HG03442 (cell line): ENCODE results near the gene PRMT7.
A peak's percentile ranks its signal among the peaks of the same experiment; 100 is the strongest.

ENCODE experiments used
- ATAC-seq: cut with Tn5 transposase; IDR thresholded peaks from one replicate; pipeline ENCODE4 v1.9.1; 2021; ENCODE audit warnings: mild to moderate bottlenecking, moderate library complexity; ENCODE audit not compliant: unreplicated experiment

PRMT7 gene

GRCh38 chr16:68310774-68311511 lies at the start of gene PRMT7, which contains the start of gene SLC7A6OS:
PRMT7 (plus strand) TSS chr16:68311019; CDS start chr16:68315980, 4,961 bp downstream.
SLC7A6OS (minus strand) TSS chr16:68310946; CDS start chr16:68310926, 20 bp downstream.
- peak; percentile 96 for ATAC-seq

- ATAC-seq, result peak; percentile 4
Observed at GRCh38 chr16:68263559-68264127, 47.2 kb upstream of the PRMT7 start.

GRCh38 chr16:68264128-68265077 lies 46.4 kb upstream of the PRMT7 start, which contains the start of gene SLC7A6:
SLC7A6 (plus strand) TSS chr16:68264526; CDS start chr16:68274727, 10,201 bp downstream.
- peak; percentile 47 for ATAC-seq

GRCh38 chr16:68265078-68265920 lies 45.5 kb upstream of the PRMT7 start:
- peak; percentile 2 for ATAC-seq

- ATAC-seq, result no peak
Observed at GRCh38 chr16:68267612-68268405, 43.0 kb upstream of the PRMT7 start.

- ATAC-seq, result no peak
Observed at GRCh38 chr16:68269793-68270192, 41.0 kb upstream of the PRMT7 start.

GRCh38 chr16:68270353-68270752 lies 40.5 kb upstream of the PRMT7 start:
- ATAC-seq, result no peak

GRCh38 chr16:68272507-68273209 lies 38.2 kb upstream of the PRMT7 start:
- ATAC-seq, result no peak

GRCh38 chr16:68273459-68273858 lies 37.4 kb upstream of the PRMT7 start:
- ATAC-seq, result no peak

GRCh38 chr16:68273896-68274295 lies 36.9 kb upstream of the PRMT7 start:
- ATAC-seq, result no peak

- ATAC-seq, result no peak
Observed at GRCh38 chr16:68274441-68274840, 36.4 kb upstream of the PRMT7 start.

- peak; percentile 70 for ATAC-seq
Observed at GRCh38 chr16:68275611-68276191, 35.1 kb upstream of the PRMT7 start.

GRCh38 chr16:68276223-68276622 lies 34.6 kb upstream of the PRMT7 start:
- no peak for ATAC-seq

GRCh38 chr16:68279726-68280558 lies 30.9 kb upstream of the PRMT7 start:
- no peak for ATAC-seq

GRCh38 chr16:68281368-68282063 lies 29.3 kb upstream of the PRMT7 start:
- no peak for ATAC-seq

GRCh38 chr16:68282064-68282452 lies 28.8 kb upstream of the PRMT7 start:
- ATAC-seq, result no peak

- ATAC-seq, result no peak
Observed at GRCh38 chr16:68283346-68283745, 27.5 kb upstream of the PRMT7 start.
